Measurements from ENCODE around the gene SAMD14.
"Not testable (repeated sequence)": the region's sequence is repeated elsewhere in the genome, so short reads cannot be mapped to it uniquely, and the experiment has no call there.

SAMD14 gene

GRCh38 chr17:50072130-50072529 lies 57.8 kb downstream of the SAMD14 start:
- DNase-seq: no peak

DNA sequence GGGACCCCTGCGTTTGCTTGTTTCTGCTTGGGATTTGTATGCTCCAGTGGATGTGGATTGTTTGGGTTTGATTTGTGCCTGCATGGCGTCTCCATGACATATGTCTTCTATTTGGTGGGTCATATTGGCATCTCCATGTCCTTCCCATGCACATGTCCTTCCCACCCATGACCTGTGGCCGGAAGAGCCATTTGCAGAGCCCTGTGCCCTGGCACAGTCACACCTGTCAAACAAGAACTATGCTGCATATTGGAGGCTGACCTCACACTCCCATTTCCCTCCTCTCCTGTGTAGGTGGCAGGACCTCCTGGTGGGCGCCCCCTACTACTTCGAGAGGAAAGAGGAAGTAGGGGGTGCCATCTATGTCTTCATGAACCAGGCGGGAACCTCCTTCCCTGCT lies 58.3 kb downstream of the SAMD14 start:
- no peak for DNase-seq

GRCh38 chr17:50070908-50071680 lies 58.9 kb downstream of the SAMD14 start:
- DNase-seq: no peak

DNA sequence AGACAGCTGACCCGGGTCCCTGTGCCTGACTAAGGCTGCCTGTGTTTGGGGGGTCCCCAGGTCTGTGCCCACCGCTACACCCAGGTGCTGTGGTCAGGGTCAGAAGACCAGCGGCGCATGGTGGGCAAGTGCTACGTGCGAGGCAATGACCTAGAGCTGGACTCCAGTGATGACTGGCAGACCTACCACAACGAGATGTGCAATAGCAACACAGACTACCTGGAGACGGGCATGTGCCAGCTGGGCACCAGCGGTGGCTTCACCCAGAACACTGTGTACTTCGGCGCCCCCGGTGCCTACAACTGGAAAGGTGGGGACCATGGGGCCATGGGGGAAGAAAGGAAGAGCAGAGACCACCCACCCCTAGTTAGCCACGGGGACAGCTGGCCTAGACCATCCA lies 62.0 kb downstream of the SAMD14 start:
- DNase-seq: no peak

DNA sequence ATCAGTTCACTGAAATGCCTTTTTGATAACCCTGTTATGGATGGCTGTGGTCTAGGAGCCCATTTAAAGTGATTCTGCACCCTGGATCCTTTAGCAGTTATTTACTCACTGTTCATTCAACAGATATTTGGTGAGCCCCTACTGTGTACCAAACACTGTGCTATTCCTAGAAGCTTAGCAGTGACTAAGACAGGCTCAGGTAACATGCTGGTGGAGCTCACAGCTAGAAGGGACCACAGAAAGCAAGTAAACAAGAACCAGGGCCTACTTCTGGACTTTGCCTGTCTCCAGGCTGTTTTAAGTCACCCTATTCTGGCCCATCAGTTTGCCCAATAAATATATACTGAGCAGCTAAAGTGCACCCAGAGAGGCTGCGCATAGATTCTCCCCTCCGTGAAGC lies 63.0 kb downstream of the SAMD14 start:
- no peak for DNase-seq

GRCh38 chr17:50065056-50065455 lies 64.9 kb downstream of the SAMD14 start:
- DNase-seq: no peak

GRCh38 chr17:50064253-50065001 lies 65.5 kb downstream of the SAMD14 start:
- peak; percentile 90 to 91 (median 91) for DNase-seq

- DNase-seq: peak in 2 of 3 donors; percentile 20 to 39
Measured at GRCh38 chr17:50063561-50064252, 66.3 kb downstream of the SAMD14 start.

DNA sequence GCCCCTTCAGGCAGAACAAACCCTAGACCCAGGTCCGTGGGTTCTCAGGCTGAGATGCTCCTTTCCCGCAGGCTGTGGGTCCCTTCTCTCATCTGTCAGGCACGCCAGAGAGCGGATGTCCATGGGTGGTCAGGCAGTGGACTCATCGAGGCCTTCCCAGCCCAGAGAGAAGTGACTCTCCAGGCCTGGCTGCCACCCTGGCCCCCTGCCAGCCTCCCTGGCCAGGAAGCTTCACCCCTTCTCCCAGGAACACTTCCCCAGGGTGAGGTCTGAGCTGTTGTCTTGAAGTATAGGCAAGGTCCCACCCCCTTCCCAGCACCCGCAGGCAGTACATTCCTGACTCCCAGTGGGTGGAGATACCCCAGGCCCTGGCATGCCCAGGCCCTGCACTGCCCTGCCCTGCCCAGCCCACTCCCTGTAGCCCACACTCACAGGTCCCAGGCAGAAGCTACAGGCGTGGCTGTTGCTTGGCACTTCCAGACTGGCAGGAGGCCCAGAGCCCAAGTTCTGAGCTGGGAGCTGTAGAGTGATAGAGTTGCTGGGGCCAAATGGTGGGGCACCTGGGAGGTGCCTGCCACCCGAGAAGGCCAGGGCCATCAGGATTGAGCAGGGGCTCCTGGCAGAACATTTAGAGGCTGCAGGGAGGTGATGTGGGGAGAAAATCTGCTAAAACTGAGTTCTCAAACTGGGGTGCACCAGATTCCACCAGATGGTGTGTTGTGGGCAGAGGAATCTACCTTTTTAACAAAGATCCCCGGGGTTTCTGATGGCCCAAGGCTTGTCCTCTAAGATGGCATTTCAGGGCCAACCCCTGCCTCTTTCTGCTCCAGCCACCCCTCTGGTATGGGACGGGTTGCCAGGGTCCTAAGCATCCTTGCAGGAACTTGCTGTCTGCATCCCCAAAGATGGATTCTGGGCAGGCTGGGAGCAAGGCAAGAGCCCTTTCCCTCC lies 67.4 kb downstream of the SAMD14 start:
- peak in 1 of 3 donors; percentile 28 for DNase-seq

DNA sequence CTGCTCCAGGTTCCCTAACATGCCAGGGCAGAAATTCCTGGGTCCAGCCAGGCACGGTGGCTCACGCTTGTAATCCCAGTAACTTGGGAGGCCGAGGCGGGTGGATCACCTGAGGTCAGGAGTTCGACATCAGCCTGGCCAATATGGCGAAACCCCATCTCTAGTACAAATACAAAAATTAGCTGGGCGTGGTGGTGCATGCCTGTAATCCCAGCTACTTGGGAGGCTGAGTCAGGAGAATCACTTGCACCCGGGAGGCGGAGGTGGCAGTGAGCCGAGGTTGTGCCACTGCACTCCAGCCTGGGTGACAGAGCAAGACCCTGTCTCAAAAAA lies 68.3 kb downstream of the SAMD14 start:
- not testable (repeated sequence) for DNase-seq

DNA sequence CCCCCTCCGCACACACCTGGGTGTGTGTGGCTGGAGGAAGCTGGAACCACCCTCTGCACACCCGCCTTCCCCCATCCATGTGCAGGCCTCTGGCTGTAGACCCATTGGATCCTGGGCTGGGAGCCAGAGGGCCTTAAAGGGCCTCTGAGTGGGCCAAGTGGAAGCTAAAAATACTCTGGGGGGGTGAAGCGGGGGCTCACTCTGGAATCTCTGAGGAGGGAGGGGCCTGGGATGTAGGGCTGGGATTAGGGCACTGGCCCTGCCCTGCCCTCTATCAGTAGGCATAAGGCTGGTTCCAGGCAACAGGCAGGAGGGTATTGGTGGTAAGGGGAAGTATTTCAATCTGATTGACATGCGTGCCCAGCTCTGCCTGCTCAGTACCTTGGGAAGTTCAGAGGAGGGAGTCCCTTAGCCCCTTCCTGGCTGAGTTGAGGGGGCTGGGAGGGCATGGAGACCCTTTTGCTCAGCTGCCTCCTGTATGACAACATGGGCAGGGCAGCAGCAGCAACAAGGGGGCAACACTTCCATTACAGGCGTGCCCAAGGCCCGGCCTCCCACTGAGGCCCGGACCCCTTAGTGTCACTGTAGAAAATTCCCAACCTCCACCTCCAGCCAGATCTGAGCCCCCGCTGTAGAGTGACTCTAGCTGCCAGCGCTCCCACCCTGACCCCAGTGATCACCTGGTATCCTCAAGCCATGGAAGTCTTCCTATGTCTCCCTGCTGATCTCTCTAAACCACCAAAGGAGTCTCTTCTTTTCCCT lies 68.8 kb downstream of the SAMD14 start:
- no peak for DNase-seq
